GM12874 (cell line): Measurements from ENCODE around the gene ZNRF3.

Source experiments
- CTCF ChIP-seq: IDR thresholded peaks from 2 replicates; pipeline ENCODE4 v1.5.1; 2011; ENCODE audit warnings: low read depth, mild to moderate bottlenecking, control low read depth, low read length, moderate library complexity; ENCODE audit not compliant: insufficient read depth

ZNRF3 gene

GRCh38 chr22:29093501-29094300, 210.3 kb downstream of the ZNRF3 start:
- TF ChIP-seq CTCF = no peak

- no peak for TF ChIP-seq CTCF
Measured at GRCh38 chr22:29095459-29095858, 212.1 kb downstream of the ZNRF3 start.

DNA sequence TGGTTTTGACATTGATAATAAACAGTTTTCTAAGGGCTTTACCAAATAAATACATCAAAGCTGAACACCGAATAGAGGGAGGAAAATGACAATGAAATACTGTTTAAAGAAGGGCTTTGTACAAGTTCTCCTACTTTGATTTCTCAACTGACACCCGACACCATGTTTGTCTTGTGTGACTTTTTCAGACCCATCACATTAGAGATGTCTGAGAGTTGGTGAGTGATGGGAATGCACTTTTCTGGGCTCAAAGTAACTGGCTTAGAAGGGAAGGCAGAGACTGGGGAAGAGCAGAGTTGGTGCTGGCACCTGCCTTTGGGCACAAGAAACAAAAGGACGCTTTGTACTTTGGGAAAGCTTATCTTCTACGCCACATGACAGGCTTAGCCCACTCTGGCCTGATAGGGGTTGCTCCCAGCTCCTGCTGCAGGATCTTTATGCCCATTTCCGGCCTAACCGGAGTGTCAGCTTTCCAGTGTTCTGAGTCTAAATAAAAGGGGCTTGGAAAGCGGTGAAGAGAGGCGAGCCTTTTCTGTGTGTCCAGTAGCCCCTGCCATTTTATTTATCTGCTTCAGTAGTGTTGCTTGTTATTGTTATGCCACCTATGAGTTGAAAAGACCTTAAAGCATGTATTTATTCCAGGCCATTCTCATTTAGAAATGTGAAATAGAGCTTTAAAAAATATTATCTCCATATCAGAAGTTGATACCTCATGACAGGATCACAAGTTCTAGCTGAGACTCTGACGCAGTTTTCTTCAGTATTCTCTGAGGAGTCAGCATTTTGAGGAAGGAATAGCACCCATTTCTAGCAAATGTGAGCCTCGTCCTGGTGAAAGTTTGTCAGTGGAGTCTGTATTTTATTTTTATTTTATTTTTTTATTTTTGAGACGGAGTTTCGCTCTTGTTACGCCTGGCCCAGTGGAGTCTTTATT, 213.6 kb downstream of the ZNRF3 start:
- no peak for TF ChIP-seq CTCF

GRCh38 chr22:29098296-29098695, 214.9 kb downstream of the ZNRF3 start:
- TF ChIP-seq CTCF = no peak

- no peak for TF ChIP-seq CTCF
Measured at GRCh38 chr22:29102300-29102699, 218.9 kb downstream of the ZNRF3 start.

DNA sequence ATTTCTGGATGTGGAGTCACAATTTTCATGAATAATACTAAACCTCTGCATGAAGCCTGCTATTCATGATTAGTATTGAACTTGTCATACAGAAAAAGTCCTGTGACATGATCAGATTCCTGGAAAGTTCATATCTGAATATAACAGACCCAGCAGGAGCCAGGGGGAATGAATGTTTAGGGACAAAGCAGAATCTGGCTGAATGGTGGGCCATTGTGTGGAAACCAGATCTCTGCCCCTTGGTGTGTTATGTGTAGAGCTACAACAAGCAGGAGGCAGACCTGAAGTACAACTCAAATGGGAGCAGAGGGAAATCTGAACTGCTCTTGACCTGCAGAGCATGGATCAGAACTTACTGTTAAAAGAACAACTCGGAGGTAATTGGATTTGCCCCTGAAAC, 219.7 kb downstream of the ZNRF3 start:
- TF ChIP-seq CTCF = no peak

DNA sequence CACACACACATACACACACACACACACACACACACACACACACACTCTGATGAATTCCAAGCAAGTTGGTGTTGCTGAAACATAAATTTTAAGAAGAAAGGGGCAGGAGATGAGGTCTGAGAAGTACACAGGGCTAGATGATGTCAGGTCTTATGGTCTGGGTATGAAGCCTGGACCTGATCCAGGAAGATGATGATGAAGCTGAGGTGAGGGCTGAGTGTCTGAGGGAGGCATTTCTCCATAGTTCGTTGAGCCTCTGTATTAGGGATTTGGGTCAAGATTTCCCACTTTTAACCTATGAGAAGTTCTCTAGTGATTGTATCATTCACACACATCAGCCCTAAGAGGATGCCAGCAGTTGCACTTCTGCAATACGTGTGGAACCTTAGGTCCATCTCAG, 222.1 kb downstream of the ZNRF3 start:
- TF ChIP-seq CTCF = no peak
